Astrocyte (in vitro differentiated cells and primary cell): Measurements from ENCODE around the gene UMODL1. TPM values are rescaled to one million over a fixed set of nuclear protein-coding genes. Genes with fewer than 3 reads are reported as not detected.

Experiments
- DNase-seq: peaks from one replicate; pipeline ENCODE4 v3.0.0-alpha.2; 2010; ENCODE audit warnings: low read depth
- FAIRE-seq: peaks from 2 replicates; lab custom pipeline; 2011; peaks lifted over from hg19 to GRCh38; lab: Jason Lieb, UNC
- H2AFZ ChIP-seq: 2 replicates; pipeline ENCODE4 v1.6.0; 2012; ENCODE audit warnings: low read depth, low read length, inconsistent platforms
- H3K27ac ChIP-seq: 2 replicates; pipeline ENCODE4 v1.5.1; 2011; ENCODE audit warnings: low read depth, low read length, inconsistent platforms
- H3K27me3 ChIP-seq: 2 replicates; pipeline ENCODE4 v1.6.0; 2011; ENCODE audit warnings: low read length, inconsistent platforms; ENCODE audit not compliant: insufficient read depth
- H3K36me3 ChIP-seq: 2 replicates; pipeline ENCODE4 v1.5.1; 2011; ENCODE audit warnings: low read length, inconsistent platforms; ENCODE audit not compliant: insufficient read depth
- H3K4me1 ChIP-seq: 2 replicates; pipeline ENCODE4 v1.5.1; 2011; ENCODE audit warnings: low read length, inconsistent platforms; ENCODE audit not compliant: insufficient read depth
- H3K4me2 ChIP-seq: 2 replicates; pipeline ENCODE4 v1.6.0; 2012; ENCODE audit warnings: low read length, inconsistent platforms
- H3K4me3 ChIP-seq: 2 replicates; pipeline ENCODE4 v1.5.1; 2011; ENCODE audit warnings: low read depth, mild to moderate bottlenecking, low read length, inconsistent platforms; ENCODE audit not compliant: insufficient read depth
- H3K79me2 ChIP-seq: 2 replicates; pipeline ENCODE4 v1.6.0; 2012; ENCODE audit warnings: mild to moderate bottlenecking, low read length, inconsistent platforms; ENCODE audit not compliant: insufficient read depth
- H3K9ac ChIP-seq: 2 replicates; pipeline ENCODE4 v1.6.0; 2012; ENCODE audit warnings: mild to moderate bottlenecking, low read length, inconsistent platforms
- H3K9me3 ChIP-seq: 2 replicates; pipeline ENCODE4 v1.5.1; 2012; ENCODE audit warnings: low read depth, mild to moderate bottlenecking, low read length, inconsistent platforms; ENCODE audit not compliant: insufficient read depth
- H4K20me1 ChIP-seq: 2 replicates; pipeline ENCODE4 v1.6.0; 2012; ENCODE audit warnings: low read length, inconsistent platforms; ENCODE audit not compliant: insufficient read depth
- H3K27ac Mint-ChIP-seq: one replicate; pipeline ENCODE4 v1.8.0; 2021; ENCODE audit warnings: mild to moderate bottlenecking, mixed read lengths; ENCODE audit not compliant: unreplicated experiment
- H3K27me3 Mint-ChIP-seq: one replicate; pipeline ENCODE4 v1.8.0; 2021; ENCODE audit warnings: low read depth, mixed read lengths; ENCODE audit not compliant: unreplicated experiment
- H3K36me3 Mint-ChIP-seq: one replicate; pipeline ENCODE4 v1.8.0; 2021; ENCODE audit warnings: low read depth, mixed read lengths; ENCODE audit not compliant: unreplicated experiment
- H3K4me1 Mint-ChIP-seq: one replicate; pipeline ENCODE4 v1.8.0; 2021; ENCODE audit warnings: low read depth, mixed read lengths; ENCODE audit not compliant: unreplicated experiment
- H3K4me3 Mint-ChIP-seq: one replicate; pipeline ENCODE4 v1.8.0; 2021; ENCODE audit warnings: mild to moderate bottlenecking, moderate library complexity, mixed read lengths; ENCODE audit not compliant: unreplicated experiment
- H3K9me3 Mint-ChIP-seq: one replicate; pipeline ENCODE4 v1.8.0; 2021; ENCODE audit warnings: mild to moderate bottlenecking, mixed read lengths; ENCODE audit not compliant: unreplicated experiment
- CTCF ChIP-seq: IDR thresholded peaks from 2 replicates; pipeline ENCODE4 v1.5.1; 2011; ENCODE audit warnings: low read depth, mild to moderate bottlenecking, inconsistent platforms, low read length, moderate library complexity; ENCODE audit not compliant: insufficient read depth
- EZH2 ChIP-seq: IDR thresholded peaks from 2 replicates; pipeline ENCODE4 v1.6.1; 2012; ENCODE audit warnings: mild to moderate bottlenecking, low read length, inconsistent platforms; ENCODE audit not compliant: insufficient read depth
- total RNA-seq: library from RNA; stranded (reverse); gene quantifications from 2 replicates; pipeline ENCODE4 v1.2.1, GENCODE V29; 2021

UMODL1 gene
- total RNA-seq, 1 donor from 2014 or later = not detected

GRCh38 chr21:42155045-42155855 is 84.1 kb downstream of the UMODL1 start:
- Mint-ChIP-seq H3K9me3 (peaks cover 1% of the 10 kb centered on the region), H3K36me3 (no peaks in the 10 kb centered on the region), H3K4me1 (no peaks in the 10 kb centered on the region), H3K4me3 (no peak overlapping the region), H3K27me3 (peaks cover 45% of the 10 kb centered on the region), H3K27ac (no peak overlapping the region)
- H3K9me3 ChIP-seq = no peaks in the 10 kb centered on the region
- H3K4me3 ChIP-seq = no peak overlapping the region
- H3K9ac ChIP-seq = no peak overlapping the region
- no peak for FAIRE-seq
- H3K36me3 ChIP-seq = no peaks in the 10 kb centered on the region
- H3K4me1 ChIP-seq = no peaks in the 10 kb centered on the region
- H3K4me2 ChIP-seq = no peak overlapping the region
- no peaks in the 10 kb centered on the region for H4K20me1 ChIP-seq
- no peak overlapping the region for H2AFZ ChIP-seq
- no peak overlapping the region for H3K27ac ChIP-seq
- H3K27me3 ChIP-seq = peaks cover 14% of the 10 kb centered on the region
- TF ChIP-seq CTCF (no peak), EZH2 (no peak)
- H3K79me2 ChIP-seq = no peaks in the 10 kb centered on the region
- no peak for DNase-seq

GRCh38 chr21:42156690-42157605 is 85.8 kb downstream of the UMODL1 start:
- Histone ChIP-seq H3K4me3 (no peak overlapping the region), H2AFZ (no peak overlapping the region), H3K9me3 (no peaks in the 10 kb centered on the region), H3K27me3 (peaks cover 12% of the 10 kb centered on the region), H3K36me3 (no peaks in the 10 kb centered on the region), H3K79me2 (no peaks in the 10 kb centered on the region), H3K4me2 (no peak overlapping the region), H3K27ac (no peak overlapping the region), H4K20me1 (no peaks in the 10 kb centered on the region), H3K4me1 (no peaks in the 10 kb centered on the region), H3K9ac (no peak overlapping the region)
- no peak for DNase-seq
- peaks cover 1% of the 10 kb centered on the region for H3K9me3 Mint-ChIP-seq
- no peak overlapping the region for H3K4me3 Mint-ChIP-seq
- H3K36me3 Mint-ChIP-seq = no peaks in the 10 kb centered on the region
- no peak overlapping the region for H3K27ac Mint-ChIP-seq
- H3K4me1 Mint-ChIP-seq = peaks cover 5% of the 10 kb centered on the region
- peaks cover 39% of the 10 kb centered on the region for H3K27me3 Mint-ChIP-seq
- TF ChIP-seq CTCF = no peak
- TF ChIP-seq EZH2 = no peak
- FAIRE-seq = no peak
